HG03039 (cell line): Measurements from ENCODE around the gene EXOC6B.
A peak's percentile ranks its signal among the peaks of the same experiment; 100 is the strongest.

Experiments used
- ATAC-seq: cut with Tn5 transposase; IDR thresholded peaks from one replicate; pipeline ENCODE4 v1.9.1; 2021; ENCODE audit warnings: mild to moderate bottlenecking, moderate library complexity; ENCODE audit not compliant: unreplicated experiment

EXOC6B gene

GRCh38 chr2:72793798-72794440 is 31.9 kb downstream of the EXOC6B start:
- ATAC-seq, result no peak

GRCh38 chr2:72789241-72789640 is 36.6 kb downstream of the EXOC6B start:
- no peak for ATAC-seq

GRCh38 chr2:72788756-72789155 is 37.1 kb downstream of the EXOC6B start:
- no peak for ATAC-seq

GRCh38 chr2:72785517-72785916 is 40.3 kb downstream of the EXOC6B start:
- no peak for ATAC-seq

- ATAC-seq, result no peak
Measured at GRCh38 chr2:72782520-72782919, 43.3 kb downstream of the EXOC6B start.

GRCh38 chr2:72781480-72781879 is 44.4 kb downstream of the EXOC6B start:
- no peak for ATAC-seq

GRCh38 chr2:72780477-72780876 is 45.4 kb downstream of the EXOC6B start:
- no peak for ATAC-seq

- ATAC-seq, result no peak
Measured at GRCh38 chr2:72779495-72779894, 46.3 kb downstream of the EXOC6B start.

- no peak for ATAC-seq
Measured at GRCh38 chr2:72778410-72778809, 47.4 kb downstream of the EXOC6B start.

- ATAC-seq, result peak; percentile 67
Measured at GRCh38 chr2:72770879-72771461, 54.9 kb downstream of the EXOC6B start.

- ATAC-seq, result no peak
Measured at GRCh38 chr2:72765997-72766609, 59.7 kb downstream of the EXOC6B start.

GRCh38 chr2:72762276-72762675 is 63.6 kb downstream of the EXOC6B start:
- ATAC-seq, result no peak

- ATAC-seq, result no peak
Measured at GRCh38 chr2:72759755-72760154, 66.1 kb downstream of the EXOC6B start.

- no peak for ATAC-seq
Measured at GRCh38 chr2:72757177-72757775, 68.6 kb downstream of the EXOC6B start.

- ATAC-seq, result no peak
Measured at GRCh38 chr2:72755647-72756423, 70.0 kb downstream of the EXOC6B start.

GRCh38 chr2:72754628-72755320 is 71.1 kb downstream of the EXOC6B start:
- no peak for ATAC-seq

- ATAC-seq, result no peak
Measured at GRCh38 chr2:72750977-72751639, 74.7 kb downstream of the EXOC6B start.

- no peak for ATAC-seq
Measured at GRCh38 chr2:72750466-72750865, 75.4 kb downstream of the EXOC6B start.

- no peak for ATAC-seq
Measured at GRCh38 chr2:72747344-72747743, 78.5 kb downstream of the EXOC6B start.

GRCh38 chr2:72745679-72746368 is 80.0 kb downstream of the EXOC6B start:
- no peak for ATAC-seq
